Tibial nerve (tissue), 3 donors: Measurements from ENCODE around the gene ZNF777.

Source experiments
- CTCF ChIP-seq, 5 experiments: fragments of 200-600 bp in 3 of 5; fragments of 450-650 bp in 2 of 5; sonication (generic) in 3 of 5; IDR thresholded peaks; one replicate each; pipeline ENCODE4 v1.5.1; 2016 to 2019; ENCODE audit warnings: antibody characterized with exemption in 5 of 5, mild to moderate bottlenecking in 3 of 5, moderate library complexity in 2 of 5
- POLR2A ChIP-seq, 2 donors: fragments of 450-650 bp; IDR thresholded peaks; one replicate each; pipeline ENCODE4 v1.6.1; 2017; ENCODE audit warnings: antibody characterized with exemption in 2 of 2, mild to moderate bottlenecking in 2 of 2, moderate library complexity in 2 of 2

GRCh38 chr7:149448961-149449360 is 11.9 kb downstream of the ZNF777 start:
- no peak for TF ChIP-seq POLR2A (IDR thresholded peaks at IDR 0.05)
- no peak for TF ChIP-seq CTCF (IDR thresholded peaks at IDR 0.05)
